Subcutaneous adipose tissue (tissue), 4 donors: ENCODE data around the gene DMD. TPM values are rescaled to one million over a fixed set of nuclear protein-coding genes. Genes with fewer than 3 reads are reported as not detected.

Experiments
- total RNA-seq, 4 donors: library from RNA; depleted of rRNA; stranded (reverse); fragments of >200 nt; gene quantifications; one replicate each; pipeline ENCODE4 v1.1.0, GENCODE V29; 2016
- TF ChIP-seq, protein P1 (sequence below): fragments of 450-650 bp; IDR thresholded peaks from one replicate; pipeline ENCODE4 v1.5.1; 2016; ENCODE audit warnings: low read depth, mild to moderate bottlenecking, control low read depth, antibody characterized with exemption, moderate library complexity

DMD gene
- total RNA-seq, 4 donors from 2014 or later: 35.7 to 87.2 (median 72.1) TPM

DNA sequence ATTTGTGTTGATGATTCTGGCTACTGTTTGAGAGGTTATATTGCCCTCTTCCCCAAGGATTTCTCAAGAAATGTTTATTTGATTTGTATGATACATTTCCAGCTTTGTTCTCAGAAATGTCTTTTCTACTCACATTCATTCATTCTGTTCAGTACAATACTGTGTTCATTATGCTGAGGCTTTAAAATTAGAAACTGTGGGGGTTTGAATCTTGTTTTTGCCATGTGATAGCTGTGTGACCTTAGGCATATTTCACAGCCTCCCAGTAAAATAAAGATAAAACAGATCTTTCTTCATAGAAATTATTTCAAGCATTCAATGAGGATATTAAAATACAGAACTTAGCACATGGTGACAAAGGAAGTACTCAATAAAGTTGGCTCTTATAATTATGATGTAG lies 123.9 kb downstream of the DMD start:
- TF ChIP-seq, protein P1, sequence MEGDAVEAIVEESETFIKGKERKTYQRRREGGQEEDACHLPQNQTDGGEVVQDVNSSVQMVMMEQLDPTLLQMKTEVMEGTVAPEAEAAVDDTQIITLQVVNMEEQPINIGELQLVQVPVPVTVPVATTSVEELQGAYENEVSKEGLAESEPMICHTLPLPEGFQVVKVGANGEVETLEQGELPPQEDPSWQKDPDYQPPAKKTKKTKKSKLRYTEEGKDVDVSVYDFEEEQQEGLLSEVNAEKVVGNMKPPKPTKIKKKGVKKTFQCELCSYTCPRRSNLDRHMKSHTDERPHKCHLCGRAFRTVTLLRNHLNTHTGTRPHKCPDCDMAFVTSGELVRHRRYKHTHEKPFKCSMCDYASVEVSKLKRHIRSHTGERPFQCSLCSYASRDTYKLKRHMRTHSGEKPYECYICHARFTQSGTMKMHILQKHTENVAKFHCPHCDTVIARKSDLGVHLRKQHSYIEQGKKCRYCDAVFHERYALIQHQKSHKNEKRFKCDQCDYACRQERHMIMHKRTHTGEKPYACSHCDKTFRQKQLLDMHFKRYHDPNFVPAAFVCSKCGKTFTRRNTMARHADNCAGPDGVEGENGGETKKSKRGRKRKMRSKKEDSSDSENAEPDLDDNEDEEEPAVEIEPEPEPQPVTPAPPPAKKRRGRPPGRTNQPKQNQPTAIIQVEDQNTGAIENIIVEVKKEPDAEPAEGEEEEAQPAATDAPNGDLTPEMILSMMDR: no peak

DNA sequence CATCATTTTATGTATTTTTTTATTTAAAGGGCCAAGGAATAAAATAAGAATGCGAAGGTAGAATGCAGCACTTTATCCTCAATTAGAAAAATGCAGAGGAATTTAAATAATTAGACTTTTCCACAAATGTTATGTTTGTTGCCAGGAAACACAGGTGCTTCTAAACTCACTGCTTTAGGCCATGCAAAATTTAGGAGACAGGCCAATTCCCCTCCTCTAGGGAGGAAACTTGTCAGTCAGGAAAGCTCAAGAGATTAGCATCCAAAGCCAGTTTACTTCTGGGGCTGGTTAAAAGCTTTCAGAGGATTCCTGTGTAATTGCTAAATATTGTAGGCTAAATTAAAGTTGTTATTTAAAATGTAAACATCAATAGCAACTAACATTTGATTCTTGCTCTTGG lies 124.5 kb downstream of the DMD start:
- TF ChIP-seq, protein P1: no peak

DNA sequence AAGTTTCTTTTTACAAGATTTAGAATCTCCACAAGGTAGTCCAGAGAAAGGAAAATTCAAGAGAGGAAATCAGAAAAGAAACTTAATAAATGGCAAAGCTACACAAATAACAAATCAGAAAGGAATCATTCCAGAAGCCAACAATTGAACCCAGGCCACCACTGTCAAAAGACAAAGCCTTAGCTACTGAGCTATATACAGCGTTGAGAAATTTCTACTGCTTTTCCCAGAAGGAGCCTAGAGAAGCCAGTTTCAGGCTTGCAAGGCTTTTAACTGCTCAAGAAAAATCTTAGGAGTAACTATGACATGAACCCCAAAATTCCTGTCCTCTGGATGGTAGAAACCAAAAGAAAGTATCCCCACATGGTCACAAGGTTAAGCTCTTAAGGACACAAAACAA lies 129.0 kb downstream of the DMD start:
- TF ChIP-seq, protein P1: no peak

DNA sequence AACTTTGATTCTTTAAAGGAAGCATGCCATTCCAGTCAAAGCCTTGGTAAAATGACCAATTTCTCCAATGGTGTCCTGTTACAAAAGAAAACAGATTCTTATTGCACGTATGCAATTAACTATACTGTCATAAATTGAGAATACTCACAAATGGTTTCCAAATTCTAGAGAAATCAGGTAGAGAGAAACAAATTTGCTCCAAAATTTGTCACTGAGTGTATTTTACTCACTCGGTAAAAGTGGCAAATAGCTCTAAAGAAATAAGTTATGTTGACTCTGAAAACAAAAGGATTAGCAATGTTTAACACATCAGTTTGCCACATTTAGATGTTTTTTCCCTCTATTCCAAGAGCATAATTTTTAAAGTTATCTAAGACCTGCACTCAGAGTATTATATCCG lies 133.1 kb downstream of the DMD start:
- TF ChIP-seq, protein P1: no peak

DNA sequence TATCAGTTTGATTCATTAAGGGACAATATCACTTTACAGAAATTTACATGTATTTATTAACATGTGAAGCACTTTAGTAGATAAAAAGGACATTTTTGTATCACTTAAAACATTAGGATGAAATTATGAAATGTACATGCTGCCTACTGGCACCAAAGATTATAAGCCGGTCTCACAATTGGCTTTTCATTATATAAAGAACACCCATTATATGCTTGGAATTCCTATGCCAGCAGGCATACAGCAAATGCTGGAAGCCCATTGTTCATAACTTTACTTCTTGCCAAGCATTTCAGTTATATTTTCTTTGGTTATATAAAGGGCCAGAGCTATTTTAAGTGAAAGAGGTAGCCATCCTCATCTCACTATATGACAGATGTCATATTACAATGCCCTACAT lies 145.9 kb downstream of the DMD start:
- TF ChIP-seq, protein P1: no peak

DNA sequence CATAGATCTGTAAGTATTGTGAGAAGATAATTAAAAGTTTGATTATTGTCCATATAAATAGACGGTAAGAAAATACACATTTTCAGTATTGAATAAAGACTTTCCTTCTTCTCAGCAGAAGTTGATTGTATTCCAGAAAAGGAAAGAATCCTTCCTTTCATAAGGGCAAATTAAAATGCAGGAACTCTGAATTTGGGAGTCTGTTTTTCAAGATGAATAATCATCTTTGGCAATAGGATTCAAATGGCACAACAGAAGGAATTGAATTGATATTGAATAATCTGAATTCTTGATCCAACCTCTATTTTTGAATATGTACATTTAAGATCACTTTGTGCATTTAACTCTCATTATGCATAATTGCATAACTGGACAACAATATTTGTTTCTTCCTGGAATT lies 149.3 kb downstream of the DMD start:
- TF ChIP-seq, protein P1: no peak

DNA sequence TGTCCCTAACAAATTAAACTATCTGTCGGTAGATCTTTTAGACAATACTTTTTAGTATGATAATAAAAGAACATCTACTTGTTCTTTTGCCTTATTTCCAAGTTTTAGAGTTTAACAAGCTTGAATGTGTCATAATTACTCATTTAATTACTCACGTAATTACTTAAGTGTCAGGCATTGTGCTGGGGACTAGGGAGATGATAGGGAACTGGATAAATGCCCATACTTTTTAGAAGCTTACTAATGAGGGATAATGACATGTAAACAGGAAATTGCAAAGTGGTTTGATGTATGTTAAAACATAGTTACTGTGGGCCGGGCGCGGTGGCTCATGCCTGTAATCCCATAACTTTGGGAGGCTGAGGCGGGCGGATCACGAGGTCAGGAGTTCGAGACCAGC lies 158.3 kb downstream of the DMD start:
- TF ChIP-seq, protein P1: no peak

DNA sequence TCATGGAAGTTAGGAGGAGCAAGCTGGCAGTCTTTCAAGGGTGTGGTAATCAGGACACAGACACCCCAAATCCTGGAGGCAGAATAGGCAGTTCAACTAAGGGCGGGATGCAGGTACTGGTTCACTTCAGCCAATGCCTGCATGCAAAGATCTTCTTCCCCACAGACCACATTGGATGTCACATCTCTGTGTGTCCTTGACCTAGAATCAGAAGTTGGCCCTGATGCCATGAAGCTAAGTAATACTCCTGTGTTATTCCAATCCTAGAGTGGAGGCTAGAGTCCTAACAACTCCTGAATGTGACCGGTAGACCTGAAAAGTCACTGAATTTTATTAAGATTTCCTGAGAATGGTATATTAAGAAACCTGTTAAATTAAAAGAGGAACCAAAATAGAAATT lies 165.5 kb downstream of the DMD start:
- TF ChIP-seq, protein P1: no peak
